OCI-LY1 (cell line): ENCODE data around the gene SIK3.

Experiments used
- H2AFZ ChIP-seq: fragments of 200-600 bp; sonication (generic), shearing (Covaris generic); 2 replicates; pipeline ENCODE4 v1.6.0; 2014; ENCODE audit warnings: antibody characterized with exemption, mild to moderate bottlenecking, low read length
- H3F3A ChIP-seq: fragments of 200-600 bp; sonication (generic), shearing (Covaris generic); 2 replicates; pipeline ENCODE4 v1.6.0; 2014; ENCODE audit warnings: mild to moderate bottlenecking, antibody characterized with exemption, low read length, moderate library complexity; ENCODE audit not compliant: insufficient read depth
- H3K27ac ChIP-seq: fragments of 200-600 bp; sonication (generic); 2 replicates; pipeline ENCODE4 v1.5.1; 2014; ENCODE audit warnings: low read length, mixed run types, mild to moderate bottlenecking, low read depth; ENCODE audit not compliant: poor library complexity, severe bottlenecking
- H3K27me3 ChIP-seq: fragments of 200-600 bp; sonication (generic); 2 replicates; pipeline ENCODE4 v1.6.0; 2014; ENCODE audit warnings: antibody characterized with exemption, mild to moderate bottlenecking, low read length, moderate library complexity; ENCODE audit not compliant: insufficient read depth
- H3K36me3 ChIP-seq: fragments of 200-600 bp; sonication (generic); 2 replicates; pipeline ENCODE4 v1.6.1; 2014; ENCODE audit warnings: mild to moderate bottlenecking, antibody characterized with exemption, low read length, moderate library complexity, mixed read lengths; ENCODE audit not compliant: insufficient read depth
- H3K4me1 ChIP-seq: fragments of 200-600 bp; sonication (generic); 2 replicates; pipeline ENCODE4 v1.5.1; 2014; ENCODE audit warnings: mild to moderate bottlenecking, low read length, moderate library complexity; ENCODE audit not compliant: insufficient read depth, severe bottlenecking
- H3K4me2 ChIP-seq: fragments of 200-600 bp; sonication (generic), shearing (Covaris generic); 2 replicates; pipeline ENCODE4 v1.6.1; 2014; ENCODE audit warnings: low read length
- H3K4me3 ChIP-seq: fragments of 200-600 bp; sonication (generic); 2 replicates; pipeline ENCODE4 v1.5.1; 2014; ENCODE audit warnings: low read length, low read depth, mild to moderate bottlenecking, mixed read lengths; ENCODE audit not compliant: poor library complexity, severe bottlenecking
- H3K79me2 ChIP-seq: fragments of 200-600 bp; shearing (Covaris generic); 2 replicates; pipeline ENCODE4 v1.6.1; 2016; ENCODE audit warnings: mixed run types, low read length, mixed read lengths; ENCODE audit not compliant: insufficient read depth
- H3K9ac ChIP-seq: fragments of 200-600 bp; sonication (generic), shearing (Covaris generic); 2 replicates; pipeline ENCODE4 v1.6.1; 2014; ENCODE audit warnings: mild to moderate bottlenecking, low read length, mixed read lengths
- H3K9me2 ChIP-seq: fragments of 200-600 bp; sonication (generic), shearing (Covaris generic); 2 replicates; pipeline ENCODE4 v1.6.1; 2014; ENCODE audit warnings: low read depth, mild to moderate bottlenecking, low read length, mixed read lengths
- H3K9me3 ChIP-seq: fragments of 200-600 bp; shearing (Covaris generic); 2 replicates; pipeline ENCODE4 v1.6.1; 2014; ENCODE audit warnings: low read length, mixed read lengths
- H4K20me1 ChIP-seq: fragments of 200-600 bp; sonication (generic), shearing (Covaris generic); 2 replicates; pipeline ENCODE4 v1.6.0; 2016; ENCODE audit warnings: mild to moderate bottlenecking, low read length; ENCODE audit not compliant: insufficient read depth
- EZH2 ChIP-seq: fragments of 200-600 bp; sonication (generic), shearing (Covaris generic); IDR thresholded peaks from 2 replicates; pipeline ENCODE4 v1.8.0; 2017; ENCODE audit warnings: borderline replicate concordance, mixed run types, mild to moderate bottlenecking, antibody characterized with exemption, low read length, moderate library complexity, mixed read lengths
- TF ChIP-seq, protein P1 (sequence below): fragments of 200-600 bp; sonication (generic), shearing (Covaris generic); IDR thresholded peaks from 2 replicates; pipeline ENCODE4 v1.5.1; 2017; ENCODE audit warnings: mild to moderate bottlenecking, antibody characterized with exemption, low read length, moderate library complexity, mixed read lengths

The SIK3 gene

DNA sequence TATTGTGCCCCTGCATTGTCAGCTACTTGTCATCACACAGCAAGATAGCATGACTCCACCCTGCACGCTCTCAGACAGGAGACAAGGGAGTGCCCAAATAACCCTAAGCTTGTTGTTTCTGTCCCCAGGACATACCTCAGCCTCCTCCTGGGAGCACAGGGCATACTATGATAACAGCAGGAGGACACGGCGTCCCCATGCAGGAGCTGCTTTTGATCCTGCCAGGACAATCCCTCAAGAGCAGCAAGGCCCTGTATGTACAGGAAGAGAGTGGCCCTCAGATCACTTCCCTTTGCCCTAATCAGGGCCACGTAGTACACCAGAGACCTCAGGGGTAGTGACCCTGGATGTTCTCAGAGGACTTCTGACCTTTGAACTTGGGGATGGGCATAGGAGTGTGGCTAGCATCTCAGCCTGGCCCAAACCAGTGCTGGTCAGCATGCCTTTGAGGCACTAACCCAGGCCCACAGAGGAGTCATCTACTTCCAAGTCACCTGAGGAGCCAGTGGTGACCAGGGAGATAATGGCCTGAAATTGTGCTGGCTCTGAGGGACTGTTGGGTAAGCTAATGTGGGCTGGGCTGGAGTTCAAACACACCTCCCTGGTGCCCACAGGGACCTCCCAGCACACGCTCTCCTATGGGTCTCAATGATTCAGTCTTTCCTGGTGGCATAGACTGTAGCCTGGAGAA, 284.3 kb downstream of the SIK3 start:
- Histone ChIP-seq H4K20me1 (no peaks in the 10 kb centered on the region), H3F3A (no peaks in the 10 kb centered on the region), H3K9me2 (no peaks in the 10 kb centered on the region), H3K9ac (no peak overlapping the region), H3K27me3 (no peaks in the 10 kb centered on the region), H3K9me3 (no peaks in the 10 kb centered on the region), H3K4me1 (peaks cover 15% of the 10 kb centered on the region), H3K36me3 (no peaks in the 10 kb centered on the region), H3K4me2 (no peak overlapping the region), H3K79me2 (no peaks in the 10 kb centered on the region), H2AFZ (no peak overlapping the region), H3K27ac (no peak overlapping the region), H3K4me3 (no peak overlapping the region)
- TF ChIP-seq, protein P1, sequence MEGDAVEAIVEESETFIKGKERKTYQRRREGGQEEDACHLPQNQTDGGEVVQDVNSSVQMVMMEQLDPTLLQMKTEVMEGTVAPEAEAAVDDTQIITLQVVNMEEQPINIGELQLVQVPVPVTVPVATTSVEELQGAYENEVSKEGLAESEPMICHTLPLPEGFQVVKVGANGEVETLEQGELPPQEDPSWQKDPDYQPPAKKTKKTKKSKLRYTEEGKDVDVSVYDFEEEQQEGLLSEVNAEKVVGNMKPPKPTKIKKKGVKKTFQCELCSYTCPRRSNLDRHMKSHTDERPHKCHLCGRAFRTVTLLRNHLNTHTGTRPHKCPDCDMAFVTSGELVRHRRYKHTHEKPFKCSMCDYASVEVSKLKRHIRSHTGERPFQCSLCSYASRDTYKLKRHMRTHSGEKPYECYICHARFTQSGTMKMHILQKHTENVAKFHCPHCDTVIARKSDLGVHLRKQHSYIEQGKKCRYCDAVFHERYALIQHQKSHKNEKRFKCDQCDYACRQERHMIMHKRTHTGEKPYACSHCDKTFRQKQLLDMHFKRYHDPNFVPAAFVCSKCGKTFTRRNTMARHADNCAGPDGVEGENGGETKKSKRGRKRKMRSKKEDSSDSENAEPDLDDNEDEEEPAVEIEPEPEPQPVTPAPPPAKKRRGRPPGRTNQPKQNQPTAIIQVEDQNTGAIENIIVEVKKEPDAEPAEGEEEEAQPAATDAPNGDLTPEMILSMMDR, result no peak
- no peak for TF ChIP-seq EZH2

DNA sequence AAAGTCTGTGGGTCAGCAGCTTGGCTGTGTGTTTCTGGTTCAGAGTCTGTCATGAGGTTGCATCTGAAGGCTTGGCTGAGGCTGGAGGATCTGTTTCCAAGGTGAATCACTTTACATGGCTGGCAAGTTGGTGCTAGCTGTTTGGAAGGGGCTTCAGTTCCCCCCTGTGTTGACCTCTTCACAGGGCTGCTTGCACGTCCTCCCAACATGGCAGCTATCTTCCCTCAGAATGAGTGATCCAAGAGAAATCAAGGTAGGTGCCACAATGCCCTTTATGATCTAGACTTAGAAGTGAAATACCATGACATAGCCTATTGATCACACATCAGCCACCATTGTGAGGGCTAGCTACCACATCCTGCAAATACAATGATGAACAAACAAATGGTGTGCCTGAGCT, 285.1 kb downstream of the SIK3 start:
- no peak overlapping the region for H3K9ac ChIP-seq
- no peak overlapping the region for H2AFZ ChIP-seq
- H3K4me2 ChIP-seq, result no peak overlapping the region
- no peaks in the 10 kb centered on the region for H3K27me3 ChIP-seq
- no peaks in the 10 kb centered on the region for H3F3A ChIP-seq
- H4K20me1 ChIP-seq, result no peaks in the 10 kb centered on the region
- H3K79me2 ChIP-seq, result no peaks in the 10 kb centered on the region
- H3K36me3 ChIP-seq, result no peaks in the 10 kb centered on the region
- no peak for TF ChIP-seq EZH2
- TF ChIP-seq, protein P1, result no peak
- no peaks in the 10 kb centered on the region for H3K9me3 ChIP-seq
- peaks cover 15% of the 10 kb centered on the region for H3K4me1 ChIP-seq
- no peak overlapping the region for H3K27ac ChIP-seq
- H3K4me3 ChIP-seq, result no peak overlapping the region
- H3K9me2 ChIP-seq, result no peaks in the 10 kb centered on the region

DNA sequence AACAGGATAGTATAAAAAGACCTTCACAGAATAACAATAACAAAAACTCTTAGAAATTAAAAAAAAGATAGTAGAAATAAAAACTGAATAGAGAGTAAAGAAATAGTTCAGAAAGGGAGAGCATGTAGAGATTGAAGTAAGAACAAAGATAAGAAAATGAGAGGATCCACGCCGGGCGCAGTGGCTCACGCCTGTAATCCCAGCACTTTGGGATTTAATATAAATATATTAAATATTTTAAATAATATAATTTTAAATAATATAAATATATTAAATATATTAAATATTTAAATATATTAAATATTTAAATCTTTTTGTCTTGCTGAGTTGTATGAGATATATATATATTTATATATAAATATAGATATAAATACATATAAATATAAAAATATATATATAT, 286.1 kb downstream of the SIK3 start:
- H3F3A ChIP-seq, result no peaks in the 10 kb centered on the region
- H3K79me2 ChIP-seq, result no peaks in the 10 kb centered on the region
- H3K9ac ChIP-seq, result no peak overlapping the region
- H3K4me1 ChIP-seq, result peaks cover 15% of the 10 kb centered on the region
- no peak overlapping the region for H3K4me2 ChIP-seq
- TF ChIP-seq, protein P1, result no peak
- TF ChIP-seq EZH2, result no peak
- H2AFZ ChIP-seq, result no peak overlapping the region
- H3K27ac ChIP-seq, result no peak overlapping the region
- no peaks in the 10 kb centered on the region for H3K27me3 ChIP-seq
- no peaks in the 10 kb centered on the region for H3K9me2 ChIP-seq
- no peaks in the 10 kb centered on the region for H4K20me1 ChIP-seq
- H3K9me3 ChIP-seq, result no peaks in the 10 kb centered on the region
- H3K4me3 ChIP-seq, result no peak overlapping the region
- H3K36me3 ChIP-seq, result no peaks in the 10 kb centered on the region
